Cardiac muscle cell (in vitro differentiated cells and primary cell): ENCODE results near the gene RWDD4. TPM values are rescaled to one million over a fixed set of nuclear protein-coding genes. Genes with fewer than 3 reads are reported as not detected.
A peak's percentile ranks its signal among the peaks of the same experiment; 100 is the strongest.

ENCODE experiments used
- DNase-seq, 2 donors: peaks; one replicate each; pipeline versions ENCODE4 v3.0.0 to v3.0.0-alpha.2; 2010 to 2017; ENCODE audit warnings: low read depth in 1 of 2, low spot score in 1 of 2
- H3K27ac ChIP-seq: fragments of 200-600 bp; sonication (generic); 2 replicates; pipeline ENCODE4 v1.5.1; 2016
- H3K27me3 ChIP-seq: fragments of 200-600 bp; sonication (generic); 2 replicates; pipeline ENCODE4 v1.6.0; 2016; ENCODE audit warnings: control low read depth
- H3K36me3 ChIP-seq: fragments of 200-600 bp; sonication (generic); 2 replicates; pipeline ENCODE4 v1.5.1; 2016; ENCODE audit warnings: control low read depth
- H3K4me1 ChIP-seq: fragments of 200-600 bp; sonication (generic); 2 replicates; pipeline ENCODE4 v1.8.1; 2017; ENCODE audit warnings: low read depth, mild to moderate bottlenecking, mixed run types
- H3K4me3 ChIP-seq: fragments of 200-600 bp; sonication (generic); 2 replicates; pipeline ENCODE4 v1.5.1; 2016; ENCODE audit warnings: mild to moderate bottlenecking
- H3K9me3 ChIP-seq: fragments of 200-600 bp; sonication (generic); 2 replicates; pipeline ENCODE4 v1.5.1; 2017; ENCODE audit warnings: low read depth, mild to moderate bottlenecking, control low read depth
- CTCF ChIP-seq: IDR thresholded peaks from 2 replicates; pipeline ENCODE4 v1.5.1; 2012; ENCODE audit warnings: low read depth, mild to moderate bottlenecking, low read length
- polyA plus RNA-seq: library from polyadenylated mRNA; unstranded; fragments of >200 nt; fragmentation: Nextera tagmentation; extraction: Ambion mirVana; gene quantifications from 2 replicates; pipeline ENCODE4 v1.2.1, GENCODE V29; 2016
- total RNA-seq: library from RNA; depleted of rRNA; stranded (reverse); fragments of >200 nt; gene quantifications from 2 replicates; pipeline ENCODE4 v1.2.3, GENCODE V29; 2016

RWDD4 gene
- total RNA-seq, result 21.5 and 33.3 TPM in 2 replicates
- polyA plus RNA-seq, result 40.0 and 43.5 TPM in 2 replicates

DNA sequence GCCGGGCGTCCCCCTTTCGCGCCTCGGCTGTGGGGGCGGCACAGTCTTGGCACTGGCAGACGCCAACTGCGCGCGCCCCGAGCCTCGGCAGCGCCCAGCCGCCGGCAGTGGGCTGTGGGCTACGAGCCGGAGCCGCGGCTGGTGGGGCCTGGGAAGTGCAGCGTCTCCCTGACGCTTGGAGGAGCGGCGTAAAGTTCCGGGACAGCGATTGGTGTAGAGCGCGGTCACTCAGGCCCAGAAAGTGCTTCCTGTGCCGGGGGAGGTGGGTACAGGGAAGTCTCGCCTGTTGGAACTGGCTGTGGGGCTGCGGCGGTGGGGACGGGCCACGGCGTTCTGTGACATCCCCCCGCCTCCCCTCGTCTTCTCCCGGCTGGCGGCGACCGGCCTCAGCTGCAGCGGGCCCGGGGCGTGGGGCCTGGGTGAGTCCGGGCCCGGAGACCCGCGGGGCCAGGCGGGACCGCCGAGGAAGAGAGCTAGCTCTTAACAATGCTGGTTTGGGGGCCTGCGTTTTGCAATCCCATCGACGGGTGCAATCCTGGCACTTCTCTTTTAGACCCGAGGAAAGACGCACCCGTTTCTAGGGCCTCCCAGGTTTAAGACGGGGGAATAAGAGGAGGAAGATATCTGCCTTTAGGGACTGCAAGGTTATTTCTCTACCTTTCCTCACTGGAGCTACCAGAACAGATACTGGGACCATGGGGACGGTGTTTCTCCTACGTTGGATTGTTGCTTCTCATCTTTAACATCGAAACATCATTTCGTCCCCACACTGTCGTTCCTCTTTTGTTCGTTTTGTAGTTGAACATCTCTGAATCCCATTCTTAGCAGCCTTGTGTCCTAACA is at the start of gene RWDD4, which contains the start of gene TRAPPC11:
RWDD4 (minus strand) TSS at position 157 of the 843 bp plus-strand sequence. CDS start 233 bp downstream, outside the sequence.
TRAPPC11 (plus strand) TSS at position 265 of the 843 bp plus-strand sequence. CDS start 4,575 bp downstream, outside the sequence.
- Histone ChIP-seq H3K4me1 (peaks cover 15% of the 10 kb centered on the region), H3K36me3 (peaks cover under 1% of the 10 kb centered on the region), H3K27ac (peak within 1 kb of the TSS; percentile 89), H3K4me3 (peak within 1 kb of the TSS; percentile 61), H3K27me3 (no peaks in the 10 kb centered on the region), H3K9me3 (no peaks in the 10 kb centered on the region)
- DNase-seq, result peak; percentile 98 to 99
- peak; percentile 11 for TF ChIP-seq CTCF

GRCh38 chr4:183702492-183702891 is 43.5 kb upstream of the RWDD4 start:
- H3K4me1 ChIP-seq, result no peaks in the 10 kb centered on the region
- no peaks in the 10 kb centered on the region for H3K27me3 ChIP-seq
- no peak overlapping the region for H3K4me3 ChIP-seq
- no peak for DNase-seq
- H3K36me3 ChIP-seq, result peaks cover 62% of the 10 kb centered on the region
- no peak overlapping the region for H3K27ac ChIP-seq
- no peak for TF ChIP-seq CTCF
- no peaks in the 10 kb centered on the region for H3K9me3 ChIP-seq

GRCh38 chr4:183700407-183700806 is 41.4 kb upstream of the RWDD4 start:
- H3K4me1 ChIP-seq, result no peaks in the 10 kb centered on the region
- TF ChIP-seq CTCF, result no peak
- DNase-seq, result no peak
- H3K27ac ChIP-seq, result no peak overlapping the region
- peaks cover 53% of the 10 kb centered on the region for H3K36me3 ChIP-seq
- no peak overlapping the region for H3K4me3 ChIP-seq
- no peaks in the 10 kb centered on the region for H3K27me3 ChIP-seq
- no peaks in the 10 kb centered on the region for H3K9me3 ChIP-seq

GRCh38 chr4:183698909-183699308 is 39.9 kb upstream of the RWDD4 start:
- Histone ChIP-seq H3K4me3 (no peak overlapping the region), H3K36me3 (peaks cover 62% of the 10 kb centered on the region), H3K27me3 (no peaks in the 10 kb centered on the region), H3K9me3 (no peaks in the 10 kb centered on the region), H3K27ac (no peak overlapping the region), H3K4me1 (no peaks in the 10 kb centered on the region)
- DNase-seq, result no peak
- TF ChIP-seq CTCF, result no peak

DNA sequence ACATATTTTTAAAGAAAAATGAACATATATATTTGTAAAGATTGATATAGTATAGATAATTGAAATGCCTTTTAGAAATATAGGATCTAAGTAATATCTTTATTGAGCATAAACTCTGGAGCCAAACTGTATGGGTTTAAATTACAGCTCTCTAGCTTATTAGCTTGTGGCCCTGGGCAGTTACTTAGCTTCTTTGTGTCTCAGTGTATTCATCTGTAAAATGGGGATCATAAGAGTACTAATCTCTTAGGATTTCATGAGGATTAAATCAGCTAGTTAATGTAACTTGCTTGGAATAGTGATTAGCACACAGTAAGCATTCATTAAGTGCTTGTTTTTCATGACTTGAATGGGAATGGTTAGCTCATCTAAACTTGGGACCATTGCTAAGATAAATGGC is 32.9 kb upstream of the RWDD4 start:
- H3K36me3 ChIP-seq, result peaks cover 46% of the 10 kb centered on the region
- no peak overlapping the region for H3K4me3 ChIP-seq
- no peaks in the 10 kb centered on the region for H3K9me3 ChIP-seq
- H3K4me1 ChIP-seq, result no peaks in the 10 kb centered on the region
- DNase-seq, result no peak
- no peak for TF ChIP-seq CTCF
- H3K27me3 ChIP-seq, result no peaks in the 10 kb centered on the region
- no peak overlapping the region for H3K27ac ChIP-seq
